Heart left ventricle (tissue), 13 donors: ENCODE results near the gene PACSIN2.

Source experiments
- POLR2A ChIP-seq, 2 donors: fragments of 450-650 bp; IDR thresholded peaks; one replicate each; pipeline ENCODE4 v1.6.1; 2017; ENCODE audit warnings: antibody characterized with exemption in 2 of 2, mild to moderate bottlenecking in 2 of 2, moderate library complexity in 2 of 2
- TF ChIP-seq, protein P1 (sequence below), 12 donors: fragments of 200-600 bp; sonication (generic) in 4 of 12; IDR thresholded peaks; one replicate each; pipeline versions ENCODE4 v1.5.0 to v1.8.0; 2018 to 2022; ENCODE audit warnings: antibody characterized with exemption in 12 of 12, mild to moderate bottlenecking in 5 of 12
- donor health status: ischemic (EF 13 %, LVEDD 7.1; RV severe dilation, severe dysfunction).
- donor health status: DM: no; HTN: yes; CAD: no.
- donor health status: DM: no; HTN: no; CAD: no.
- donor health status: ischemic (EF 25% LVEDD 6.9; RV normal size, moderate dysfunction).
- donor health status: ischemic (EF 25% LVEDD 5.7; RV mildly dilated, moderate dysfunction).
- donor health status: ischemic (EF 35%, LVEDD 5.7; RV mildly dilated, moderate dysfunction).
- donor health status: nonischemic (EF 11% LVEDD 7.7; RV severe dilation, severe dysfunction).
- donor health status: DM: yes; HTN: yes; CAD: no.
- donor health status: PGD.
- donor health status: ischemic (EF 29% LVEDD 5.4; RV normal size, mild dysfunction).
- donor health status: nonischemic (EF 23%, LVEDD 6.1; RV moderate dilation, normal function).

DNA sequence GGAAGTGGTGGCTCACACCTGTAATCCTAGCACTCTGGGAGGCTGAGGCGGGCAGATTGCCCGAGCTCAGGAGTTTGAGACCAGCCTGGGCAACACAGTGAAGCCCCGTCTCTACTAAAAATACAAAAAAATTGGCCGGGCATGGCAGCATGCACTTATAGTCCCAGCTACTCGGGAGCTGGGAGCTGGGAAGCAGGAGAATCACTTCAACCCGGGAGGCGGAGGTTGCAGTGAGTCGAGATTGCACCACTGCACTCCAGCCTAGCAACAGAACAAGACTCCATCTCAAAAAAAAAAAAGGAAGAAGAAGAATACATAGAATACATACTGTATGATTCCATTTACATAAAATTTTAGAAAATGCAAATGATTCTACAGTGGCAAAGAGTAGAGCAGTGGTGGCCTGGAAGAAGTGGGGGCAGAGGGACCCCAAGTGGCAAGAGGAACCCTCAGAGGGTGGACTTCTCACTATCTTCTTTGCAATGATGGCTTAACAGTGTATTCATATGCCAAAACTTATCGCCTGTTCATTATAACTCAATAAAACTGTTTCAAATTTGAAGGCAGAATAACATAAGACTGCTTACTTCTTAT is 22.0 kb downstream of the PACSIN2 start:
- TF ChIP-seq, protein P1, sequence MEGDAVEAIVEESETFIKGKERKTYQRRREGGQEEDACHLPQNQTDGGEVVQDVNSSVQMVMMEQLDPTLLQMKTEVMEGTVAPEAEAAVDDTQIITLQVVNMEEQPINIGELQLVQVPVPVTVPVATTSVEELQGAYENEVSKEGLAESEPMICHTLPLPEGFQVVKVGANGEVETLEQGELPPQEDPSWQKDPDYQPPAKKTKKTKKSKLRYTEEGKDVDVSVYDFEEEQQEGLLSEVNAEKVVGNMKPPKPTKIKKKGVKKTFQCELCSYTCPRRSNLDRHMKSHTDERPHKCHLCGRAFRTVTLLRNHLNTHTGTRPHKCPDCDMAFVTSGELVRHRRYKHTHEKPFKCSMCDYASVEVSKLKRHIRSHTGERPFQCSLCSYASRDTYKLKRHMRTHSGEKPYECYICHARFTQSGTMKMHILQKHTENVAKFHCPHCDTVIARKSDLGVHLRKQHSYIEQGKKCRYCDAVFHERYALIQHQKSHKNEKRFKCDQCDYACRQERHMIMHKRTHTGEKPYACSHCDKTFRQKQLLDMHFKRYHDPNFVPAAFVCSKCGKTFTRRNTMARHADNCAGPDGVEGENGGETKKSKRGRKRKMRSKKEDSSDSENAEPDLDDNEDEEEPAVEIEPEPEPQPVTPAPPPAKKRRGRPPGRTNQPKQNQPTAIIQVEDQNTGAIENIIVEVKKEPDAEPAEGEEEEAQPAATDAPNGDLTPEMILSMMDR (IDR thresholded peaks at IDR 0.05), result no peak
- no peak for TF ChIP-seq POLR2A (IDR thresholded peaks at IDR 0.05)
